ENCODE measurements around the gene LIF. TPM values are rescaled to one million over a fixed set of nuclear protein-coding genes. Genes with fewer than 3 reads are reported as not detected.
"Not testable (repeated sequence)": the region's sequence is repeated elsewhere in the genome, so short reads cannot be mapped to it uniquely, and the experiment has no call there.

LIF gene
- polyA plus RNA-seq, 2 of the 4 experiments (the other 2 are of a cell fraction), result 40.7 to 54.5 TPM

DNA sequence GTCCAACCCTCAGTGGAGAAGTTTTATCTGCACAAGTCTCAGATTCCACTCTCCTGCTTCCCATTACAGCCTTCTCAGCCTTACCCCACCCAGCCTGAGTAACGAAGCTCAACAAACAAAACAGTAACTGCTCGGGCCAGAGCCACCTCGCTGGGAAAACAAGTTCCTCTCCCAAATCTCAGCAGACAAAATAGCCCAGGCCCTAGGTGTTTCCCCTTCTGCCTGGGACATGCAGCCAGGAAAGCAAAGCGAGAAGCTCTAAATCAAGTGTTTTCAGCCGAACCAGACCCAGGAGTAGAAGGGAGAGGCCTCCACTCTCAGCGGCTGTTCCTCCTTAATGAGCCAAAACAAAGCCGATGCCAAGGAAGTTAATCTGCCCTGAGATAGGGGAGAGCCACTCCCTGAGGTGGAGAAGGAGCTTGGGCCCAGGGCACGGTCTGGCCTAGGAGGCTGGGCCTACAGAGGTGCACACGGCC lies 44.0 kb downstream of the LIF start:
- Histone ChIP-seq H3K9me3 (peaks cover 9% of the 10 kb centered on the region; the same call in 2 of the 3 replicates), H3K4me1 (peaks cover 63% of the 10 kb centered on the region), H3K4me3 (no peak overlapping the region), H3K4me2 (no peak overlapping the region), H3K27ac (peak overlapping the region; percentile 95 to 100)
- POLR2A ChIA-PET, result no interaction called here
- no peak for ATAC-seq
- no peak for DNase-seq (ENCODE audit: low read depth in 1 of 2, low spot score in 1 of 2)
- CTCF ChIA-PET, result interaction anchor here (1.1 to 3.1 kb wide), 3 partner anchors 53 to 114 kb away, joined by 3 to 14 read pairs (median 9); no protein-coding TSS in a partner anchor
- WGBS (ENCODE audit: missing lambda C conversion rate), result 68% methylated on average over 9 of the region's 9 CpGs
- TF ChIP-seq HEYL (CRISPR knock-in tag; IDR thresholded peaks at IDR 0.05), result 0 out of 2 replicates have a peak, but pooled peaks have one; percentile 19
- TF ChIP-seq RFX5 (IDR thresholded peaks at IDR 0.05), result no peak
- no peak for TF ChIP-seq RCOR1 (IDR thresholded peaks at IDR 0.05; ENCODE audit: low read depth, low read length)
- TF ChIP-seq HOXB5 (CRISPR knock-in tag; IDR thresholded peaks at IDR 0.05), result 0 out of 2 replicates have a peak, but pooled peaks have one; percentile 22
- TF ChIP-seq HOXB13 (CRISPR knock-in tag; IDR thresholded peaks at IDR 0.05; ENCODE audit: low read depth), result 0 out of 2 replicates have a peak, but pooled peaks have one; percentile 35
- 0 out of 2 replicates have a peak, but pooled peaks have one; percentile 9 for TF ChIP-seq ZSCAN20 (CRISPR knock-in tag; IDR thresholded peaks at IDR 0.05)
- no peak for TF ChIP-seq PHF8 (IDR thresholded peaks at IDR 0.05; ENCODE audit: borderline replicate concordance, low read depth)
- no peak for TF ChIP-seq CEBPB (IDR thresholded peaks at IDR 0.05)
- TF ChIP-seq, protein P1, sequence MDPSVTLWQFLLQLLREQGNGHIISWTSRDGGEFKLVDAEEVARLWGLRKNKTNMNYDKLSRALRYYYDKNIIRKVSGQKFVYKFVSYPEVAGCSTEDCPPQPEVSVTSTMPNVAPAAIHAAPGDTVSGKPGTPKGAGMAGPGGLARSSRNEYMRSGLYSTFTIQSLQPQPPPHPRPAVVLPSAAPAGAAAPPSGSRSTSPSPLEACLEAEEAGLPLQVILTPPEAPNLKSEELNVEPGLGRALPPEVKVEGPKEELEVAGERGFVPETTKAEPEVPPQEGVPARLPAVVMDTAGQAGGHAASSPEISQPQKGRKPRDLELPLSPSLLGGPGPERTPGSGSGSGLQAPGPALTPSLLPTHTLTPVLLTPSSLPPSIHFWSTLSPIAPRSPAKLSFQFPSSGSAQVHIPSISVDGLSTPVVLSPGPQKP (IDR thresholded peaks at IDR 0.05; ENCODE audit: low read depth, low read length), result no peak
- no peak for TF ChIP-seq NPAS2 (CRISPR knock-in tag; IDR thresholded peaks at IDR 0.05; ENCODE audit: borderline replicate concordance)
- FAIRE-seq, result no peak

DNA sequence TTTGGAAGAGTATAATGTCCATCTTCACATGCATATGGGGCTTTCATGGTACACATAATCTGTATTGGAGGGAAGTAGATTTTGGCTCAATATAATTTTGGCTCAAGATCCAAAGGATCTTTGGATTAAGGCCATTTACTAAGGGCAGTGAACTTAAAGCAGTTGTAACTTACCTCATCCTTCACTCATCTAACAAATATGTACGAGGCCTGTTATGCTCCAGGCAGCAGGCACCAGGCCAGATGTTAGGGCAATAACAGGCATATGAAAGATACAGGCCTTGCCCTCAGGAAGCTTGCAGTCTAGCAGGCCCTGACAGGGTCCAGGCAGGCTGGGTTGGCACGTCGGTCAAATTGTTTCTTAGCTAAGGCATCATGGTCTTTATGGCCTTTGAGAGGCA lies 44.6 kb downstream of the LIF start:
- ChIA-PET CTCF (interaction anchor here (1.1 to 3.1 kb wide), 3 partner anchors 53 to 113 kb away, joined by 3 to 14 read pairs (median 9); no protein-coding TSS in a partner anchor), POLR2A (no interaction called here)
- TF ChIP-seq MAFK (IDR thresholded peaks at IDR 0.05; ENCODE audit: partially characterized antibody) (no peak), JUNB (IDR thresholded peaks at IDR 0.05) (no peak), HOXB13 (CRISPR knock-in tag; IDR thresholded peaks at IDR 0.05; ENCODE audit: low read depth) (no peak), ZC3H11A (IDR thresholded peaks at IDR 0.05) (no peak), FOSL2 (IDR thresholded peaks at IDR 0.05) (no peak), FOSL2 (CRISPR knock-in tag; IDR thresholded peaks at IDR 0.05) (0 out of 2 replicates have a peak, but pooled peaks have one; percentile 3), TFCP2L1 (CRISPR knock-in tag; IDR thresholded peaks at IDR 0.05) (no peak)
- WGBS (ENCODE audit: missing lambda C conversion rate), result 93% methylated on average over 3 of the region's 3 CpGs
- peaks cover 63% of the 10 kb centered on the region for H3K4me1 ChIP-seq
- no peak overlapping the region for H3K4me3 ChIP-seq
- H3K4me2 ChIP-seq, result no peak overlapping the region
- peaks cover 9% of the 10 kb centered on the region; the same call in 2 of the 3 replicates for H3K9me3 ChIP-seq
- DNase-seq (ENCODE audit: low read depth in 1 of 2, low spot score in 1 of 2) (no peak), FAIRE-seq (no peak), ATAC-seq (no peak)
- H3K27ac ChIP-seq, result peak overlapping the region; percentile 95 to 100

DNA sequence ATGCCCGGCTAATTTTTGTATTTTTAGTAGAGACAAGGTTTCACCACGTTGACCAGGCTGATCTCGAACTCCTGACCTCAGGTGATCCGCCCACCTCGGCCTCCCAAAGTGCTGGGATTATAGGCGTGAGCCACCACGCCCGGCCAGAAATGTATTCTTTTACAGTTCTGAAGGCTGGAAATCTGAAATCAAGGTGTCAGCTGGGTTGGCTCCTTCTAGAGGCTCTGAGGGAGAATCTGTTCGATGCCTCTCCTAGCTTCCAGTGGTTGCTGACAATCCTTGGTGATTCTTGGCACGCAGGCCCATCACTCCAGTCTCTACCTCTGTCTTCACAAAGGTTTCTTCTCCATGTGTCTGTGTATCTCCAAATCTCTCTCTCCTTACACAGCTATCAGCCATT lies 45.7 kb downstream of the LIF start:
- CTCF ChIA-PET, result interaction anchor here (2.2 to 3.1 kb wide), 2 partner anchors 54 to 93 kb away, joined by 9 to 14 read pairs; no protein-coding TSS in a partner anchor

DNA sequence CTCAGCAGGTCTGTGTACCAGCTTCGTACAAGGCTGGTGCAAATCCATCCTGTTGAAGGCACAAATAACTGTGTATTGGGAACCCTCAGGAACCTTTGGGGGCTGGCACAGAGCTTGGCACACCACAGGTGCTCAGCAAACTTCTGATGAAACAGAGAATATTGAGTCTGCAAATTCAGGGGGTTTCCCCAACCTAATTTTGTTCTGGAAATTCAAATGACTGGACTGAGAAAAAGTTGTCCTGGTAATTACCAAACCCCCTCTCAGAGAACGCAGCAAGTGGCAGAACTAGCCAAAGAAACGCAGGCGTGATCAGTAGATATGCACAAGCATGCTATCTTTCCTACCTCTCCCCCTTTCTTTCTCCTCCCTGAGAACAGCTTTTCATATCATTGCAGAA lies 47.6 kb downstream of the LIF start:
- 91% methylated on average over 4 of the region's 4 CpGs for WGBS (ENCODE audit: missing lambda C conversion rate)
- POLR2A ChIA-PET, result no interaction called here
- TF ChIP-seq RCOR1 (IDR thresholded peaks at IDR 0.05; ENCODE audit: low read depth, low read length) (no peak), EHF (CRISPR knock-in tag; IDR thresholded peaks at IDR 0.05) (0 out of 2 replicates have a peak, but pooled peaks have one; percentile 0)
- peaks cover 58% of the 10 kb centered on the region for H3K4me1 ChIP-seq
- CTCF ChIA-PET, result interaction anchor here (1.2 to 1.7 kb wide), 4 partner anchors 29 to 91 kb away, joined by 3 to 7 read pairs (median 4); no protein-coding TSS in a partner anchor
- peak overlapping the region; percentile 95 to 100 for H3K27ac ChIP-seq
- H3K4me3 ChIP-seq, result no peak overlapping the region
- no peak overlapping the region for H3K4me2 ChIP-seq
- H3K9me3 ChIP-seq, result peaks cover 9% of the 10 kb centered on the region; the same call in 2 of the 3 replicates
- no peak for FAIRE-seq
- ATAC-seq, result no peak
- no peak for DNase-seq (ENCODE audit: low read depth in 1 of 2, low spot score in 1 of 2)

More for the DNA sequence above, 45.7 kb downstream of the LIF start:
- H3K9me3 ChIP-seq; FAIRE-seq; POLR2A ChIA-PET; DNase-seq (ENCODE audit: low read depth in 1 of 2, low spot score in 1 of 2); H3K4me2 ChIP-seq; ATAC-seq; H3K4me3 ChIP-seq: not testable (repeated sequence)
- peak overlapping the region; percentile 95 to 100 for H3K27ac ChIP-seq
- WGBS (ENCODE audit: missing lambda C conversion rate), result 89% methylated on average over 10 of the region's 10 CpGs
- H3K4me1 ChIP-seq, result peaks cover 54% of the 10 kb centered on the region
- TF ChIP-seq EHF (CRISPR knock-in tag; IDR thresholded peaks at IDR 0.05) (0 out of 2 replicates have a peak, but pooled peaks have one; percentile 27), HOXB5 (CRISPR knock-in tag; IDR thresholded peaks at IDR 0.05) (peak; percentile 52)

All from A549 (cell line).